GM19043 (cell line): ENCODE measurements around the gene KLHL22.
"Not testable (repeated sequence)": the region's sequence is repeated elsewhere in the genome, so short reads cannot be mapped to it uniquely, and the experiment has no call there.

Source experiments
- ATAC-seq: cut with Tn5 transposase; IDR thresholded peaks from one replicate; pipeline ENCODE4 v1.9.1; 2021; ENCODE audit warnings: low read depth; ENCODE audit not compliant: unreplicated experiment

KLHL22 gene

GRCh38 chr22:20404881-20405280, 90.7 kb downstream of the KLHL22 start:
- no peak for ATAC-seq

GRCh38 chr22:20403779-20404140, 91.8 kb downstream of the KLHL22 start:
- no peak for ATAC-seq

DNA sequence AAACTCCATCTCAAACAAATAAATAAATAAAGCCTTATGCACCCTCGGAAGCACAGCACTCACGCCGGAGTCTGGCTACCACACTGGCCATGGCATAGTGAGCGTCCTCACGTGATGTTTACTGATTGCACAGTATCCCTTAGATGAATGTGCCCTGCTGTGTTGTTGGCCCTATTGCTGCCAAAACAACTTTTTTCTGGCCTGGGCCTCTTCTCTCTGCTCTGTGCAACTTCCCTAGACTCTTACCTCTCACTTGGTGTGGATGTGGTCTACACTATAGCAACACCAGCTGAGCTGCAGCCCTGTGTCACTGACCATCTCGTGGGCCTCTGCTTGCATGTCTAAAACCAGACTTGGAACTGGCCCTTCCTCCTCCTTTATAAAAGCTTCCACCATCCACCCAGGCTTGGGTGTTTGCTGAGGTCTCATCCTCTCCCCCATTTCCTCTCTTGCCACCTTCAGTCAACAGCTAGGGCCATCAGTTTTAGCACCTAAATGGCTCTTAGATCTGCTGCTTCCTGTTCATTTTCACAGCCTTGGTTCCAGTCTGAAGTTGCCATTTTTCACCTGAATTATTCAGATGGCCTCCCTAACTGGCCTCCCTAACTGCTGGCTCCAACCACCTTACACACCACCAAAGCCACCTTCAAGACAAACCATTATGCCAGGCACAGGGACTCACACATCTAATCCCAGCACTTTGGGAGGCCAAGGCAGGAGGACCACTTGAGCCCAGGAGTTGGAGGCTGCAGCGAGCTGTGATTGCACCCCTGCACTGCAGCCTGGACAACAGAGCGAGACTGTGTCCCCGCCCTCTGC, 92.4 kb downstream of the KLHL22 start:
- no peak for ATAC-seq

DNA sequence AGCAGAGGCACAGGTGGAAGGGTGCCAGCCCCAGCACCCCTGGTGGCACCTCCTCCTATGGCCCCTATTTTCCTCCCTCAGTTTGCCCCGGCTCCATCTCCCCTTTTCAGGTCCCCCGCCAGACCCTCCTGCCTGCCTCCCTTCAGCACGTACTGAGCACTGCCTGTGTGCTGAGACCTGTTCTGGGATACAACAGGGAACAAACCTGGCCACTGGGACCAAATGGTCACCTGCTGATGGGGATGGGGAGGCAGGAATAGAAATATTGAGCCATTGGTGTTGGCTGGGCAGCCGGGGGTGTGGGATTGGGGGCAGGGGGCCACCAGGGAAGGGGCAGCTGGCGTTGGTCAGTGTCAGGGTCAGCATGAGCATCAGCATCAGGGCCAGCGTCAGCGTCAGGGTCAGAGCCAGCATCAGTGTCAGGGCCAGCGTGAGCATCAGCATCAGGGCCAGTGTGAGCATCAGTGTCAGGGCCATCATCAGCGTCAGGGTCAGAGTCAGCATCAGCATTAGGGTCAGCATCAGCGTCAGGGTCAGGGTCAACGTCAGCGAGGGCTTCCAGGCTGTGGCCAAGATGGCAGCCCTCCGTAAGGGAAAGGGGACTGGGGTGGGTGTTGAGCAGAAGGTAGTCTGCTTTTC, 94.1 kb downstream of the KLHL22 start:
- no peak for ATAC-seq

DNA sequence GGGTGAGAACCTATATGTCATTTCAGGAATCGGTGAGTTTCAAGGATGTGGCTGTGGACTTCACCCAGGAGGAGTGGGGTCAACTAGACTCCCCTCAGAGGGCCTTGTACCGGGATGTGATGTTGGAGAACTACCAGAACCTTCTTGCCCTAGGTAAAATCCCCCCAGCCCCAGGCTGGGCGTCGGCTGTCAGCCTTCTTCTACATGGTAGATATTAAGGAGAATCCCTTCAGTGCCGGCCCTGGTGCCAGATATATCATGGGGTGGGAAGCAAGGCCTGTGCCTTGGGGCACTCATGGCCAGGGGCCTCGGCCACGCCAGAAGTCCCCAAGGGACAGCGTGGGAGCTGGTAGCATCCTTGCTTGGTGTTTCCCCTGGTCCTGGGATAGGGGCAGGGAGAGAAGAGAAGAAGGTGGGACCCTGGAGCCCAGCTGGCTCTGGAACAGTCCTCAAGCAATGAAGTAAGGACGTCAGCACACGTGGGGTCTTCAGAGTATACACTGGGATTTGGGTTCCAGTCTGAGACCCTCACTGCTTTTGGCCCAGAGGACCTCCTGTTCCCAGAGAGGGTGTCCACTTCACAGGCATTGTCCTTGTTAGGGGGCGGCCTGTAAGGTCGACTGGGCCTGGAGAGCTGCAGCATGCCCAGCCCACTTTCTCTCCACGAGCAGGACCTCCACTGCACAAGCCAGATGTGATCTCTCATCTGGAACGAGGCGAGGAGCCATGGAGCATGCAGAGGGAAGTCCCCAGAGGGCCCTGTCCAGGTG, 94.8 kb downstream of the KLHL22 start:
- ATAC-seq = no peak

- no peak for ATAC-seq
Observed at GRCh38 chr22:20399866-20400605, 95.6 kb downstream of the KLHL22 start.

DNA sequence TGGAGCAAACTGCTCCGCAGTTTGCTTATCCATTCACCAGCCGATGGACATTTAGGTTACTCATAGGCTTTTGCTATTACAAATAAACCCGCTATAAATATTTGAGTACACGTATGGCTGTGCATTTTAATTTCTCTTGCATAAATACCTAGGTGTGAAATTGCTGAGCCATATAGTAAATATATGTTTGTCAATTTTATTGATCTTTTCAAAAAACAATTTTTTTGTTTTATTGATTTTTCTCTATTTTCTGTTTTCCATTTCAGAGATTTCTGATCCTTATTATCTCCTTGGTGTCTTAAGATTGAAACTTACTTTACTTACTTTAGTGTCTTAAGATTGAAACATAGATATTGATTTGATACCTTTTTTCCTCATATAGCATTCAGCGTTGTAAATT, 97.2 kb downstream of the KLHL22 start:
- no peak for ATAC-seq

DNA sequence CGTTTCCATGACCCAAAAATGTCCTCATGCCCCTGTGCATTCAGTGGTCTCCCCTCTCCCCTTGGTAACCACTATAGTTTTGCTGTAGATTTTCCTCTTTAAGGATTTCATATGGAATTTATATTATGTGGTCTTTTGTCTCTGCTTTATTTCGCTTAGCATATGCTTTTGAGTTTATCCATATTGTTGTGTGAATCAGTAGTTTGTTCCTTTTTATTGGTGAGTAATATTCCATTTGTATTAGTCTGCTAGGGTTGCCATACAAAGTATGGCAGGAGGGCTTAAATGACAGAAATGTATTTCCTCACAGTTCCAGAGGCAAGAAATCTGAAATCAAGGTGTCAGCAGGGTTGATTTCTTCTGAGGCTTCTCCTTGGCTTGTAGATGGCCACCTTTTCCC, 98.1 kb downstream of the KLHL22 start:
- ATAC-seq = no peak

- no peak for ATAC-seq
Observed at GRCh38 chr22:20396639-20397038, 99.0 kb downstream of the KLHL22 start.

DNA sequence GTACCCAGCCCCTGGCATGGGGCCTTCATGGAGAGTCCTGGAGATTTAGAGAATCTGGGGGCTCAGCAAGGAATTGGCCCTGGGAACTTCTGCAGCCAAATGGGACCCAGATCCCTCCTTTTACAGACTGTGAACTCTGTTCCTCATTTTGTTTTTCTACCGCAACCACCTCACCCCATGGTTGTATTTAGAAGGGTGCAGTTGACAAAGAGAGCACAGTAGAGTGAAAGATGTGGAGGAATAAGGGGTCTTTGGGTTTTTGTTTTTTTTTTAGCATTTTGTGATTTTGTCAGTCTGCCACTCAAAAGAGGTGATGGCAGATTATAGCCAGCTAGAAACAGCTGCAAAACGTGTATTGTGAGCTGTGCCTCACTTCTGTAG, 99.7 kb downstream of the KLHL22 start:
- ATAC-seq = no peak

- ATAC-seq = no peak
Observed at GRCh38 chr22:20395181-20395906, 100.3 kb downstream of the KLHL22 start.

- ATAC-seq = peak; percentile 72
Observed at GRCh38 chr22:20393705-20394476, 101.7 kb downstream of the KLHL22 start, which contains the start of gene ZNF74. Gene ZNF74, plus strand, starts transcription at chr22:20394151. Its CDS starts 478 bp downstream, at chr22:20394629.

- no peak for ATAC-seq
Observed at GRCh38 chr22:20392983-20393704, 102.5 kb downstream of the KLHL22 start.

DNA sequence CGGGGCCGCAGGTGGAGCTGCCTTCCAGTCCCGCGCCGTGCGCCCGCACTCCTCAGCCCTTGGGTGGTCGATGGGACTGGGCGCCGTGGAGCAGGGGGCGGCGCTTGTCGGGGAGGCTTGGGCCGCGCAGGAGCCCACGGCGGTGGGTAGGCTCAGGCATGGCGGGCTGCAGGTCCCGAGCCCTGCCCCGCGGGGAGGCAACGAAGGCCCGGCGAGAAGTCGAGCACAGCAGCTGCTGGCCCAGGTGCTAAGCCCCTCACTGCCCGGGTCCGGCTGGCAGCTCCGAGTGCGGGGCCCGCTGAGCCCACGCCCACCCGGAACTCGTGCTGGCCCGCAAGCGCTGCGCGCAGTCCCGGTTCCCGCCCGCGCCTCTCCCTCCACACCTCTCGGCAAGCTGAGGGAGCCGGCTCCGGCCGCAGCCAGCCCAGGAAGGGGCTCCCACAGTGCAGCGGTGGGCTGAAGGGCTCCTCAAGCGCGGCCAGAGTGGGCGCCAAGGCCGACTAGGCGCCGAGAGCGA, 103.2 kb downstream of the KLHL22 start:
- not testable (repeated sequence) for ATAC-seq
